IPS-18a (cell line): ENCODE data around the gene IPCEF1.
"Not testable (repeated sequence)": the region's sequence is repeated elsewhere in the genome, so short reads cannot be mapped to it uniquely, and the experiment has no call there.

Experiments used
- H3K27ac ChIP-seq: one replicate; pipeline ENCODE4 v1.5.1; 2013; ENCODE audit warnings: low read length
- H3K27me3 ChIP-seq: one replicate; pipeline ENCODE4 v1.6.1; 2013; ENCODE audit warnings: mild to moderate bottlenecking, low read length; ENCODE audit not compliant: control insufficient read depth, insufficient read depth
- H3K36me3 ChIP-seq: one replicate; pipeline ENCODE4 v1.6.1; 2013; ENCODE audit warnings: low read depth, low read length; ENCODE audit not compliant: control insufficient read depth
- H3K4me1 ChIP-seq: one replicate; pipeline ENCODE4 v1.6.1; 2013; ENCODE audit warnings: low read depth, low read length; ENCODE audit not compliant: control insufficient read depth
- H3K4me3 ChIP-seq: one replicate; pipeline ENCODE4 v1.5.1; 2013; ENCODE audit warnings: low read length
- H3K9ac ChIP-seq: one replicate; pipeline ENCODE4 v1.6.1; 2013; ENCODE audit warnings: mild to moderate bottlenecking, low read length, moderate library complexity
- H3K9me3 ChIP-seq: one replicate; pipeline ENCODE4 v1.6.1; 2013; ENCODE audit warnings: low read depth, low read length; ENCODE audit not compliant: control insufficient read depth

IPCEF1 gene

GRCh38 chr6:154352898-154353585, 3.6 kb downstream of the IPCEF1 start:
- H3K4me1 ChIP-seq: no peaks in the 10 kb centered on the region
- no peaks in the 10 kb centered on the region for H3K9me3 ChIP-seq
- H3K27ac ChIP-seq: no peak overlapping the region
- no peak overlapping the region for H3K4me3 ChIP-seq
- no peaks in the 10 kb centered on the region for H3K36me3 ChIP-seq
- no peaks in the 10 kb centered on the region for H3K27me3 ChIP-seq
- H3K9ac ChIP-seq: no peak overlapping the region

- H3K27ac ChIP-seq: no peak overlapping the region
- no peak overlapping the region for H3K4me3 ChIP-seq
- H3K27me3 ChIP-seq: no peaks in the 10 kb centered on the region
- no peaks in the 10 kb centered on the region for H3K36me3 ChIP-seq
- H3K4me1 ChIP-seq: no peaks in the 10 kb centered on the region
- no peak overlapping the region for H3K9ac ChIP-seq
- H3K9me3 ChIP-seq: no peaks in the 10 kb centered on the region
These were observed 6.3 kb downstream of the IPCEF1 start for GRCh38 chr6:154350293-154350692.

- H3K4me3 ChIP-seq: no peak overlapping the region
- H3K9ac ChIP-seq: no peak overlapping the region
- no peaks in the 10 kb centered on the region for H3K9me3 ChIP-seq
- no peak overlapping the region for H3K27ac ChIP-seq
- no peaks in the 10 kb centered on the region for H3K4me1 ChIP-seq
- H3K36me3 ChIP-seq: no peaks in the 10 kb centered on the region
- H3K27me3 ChIP-seq: no peaks in the 10 kb centered on the region
These were observed 8.6 kb downstream of the IPCEF1 start for GRCh38 chr6:154347981-154348380.

GRCh38 chr6:154345811-154346210, 10.8 kb downstream of the IPCEF1 start:
- H3K4me1 ChIP-seq: peaks cover 5% of the 10 kb centered on the region
- H3K9ac ChIP-seq: no peak overlapping the region
- H3K4me3 ChIP-seq: no peak overlapping the region
- H3K9me3 ChIP-seq: no peaks in the 10 kb centered on the region
- H3K36me3 ChIP-seq: no peaks in the 10 kb centered on the region
- H3K27me3 ChIP-seq: no peaks in the 10 kb centered on the region
- H3K27ac ChIP-seq: no peak overlapping the region

- Histone ChIP-seq H3K9me3 (no peaks in the 10 kb centered on the region), H3K9ac (no peak overlapping the region), H3K27me3 (no peaks in the 10 kb centered on the region), H3K27ac (no peak overlapping the region), H3K4me3 (no peak overlapping the region), H3K36me3 (no peaks in the 10 kb centered on the region), H3K4me1 (peaks cover 5% of the 10 kb centered on the region)
These were observed 12.9 kb downstream of the IPCEF1 start for GRCh38 chr6:154343473-154344308.

GRCh38 chr6:154341871-154342270, 14.7 kb downstream of the IPCEF1 start:
- H3K9ac ChIP-seq: no peak overlapping the region
- H3K4me1 ChIP-seq: peaks cover 5% of the 10 kb centered on the region
- H3K9me3 ChIP-seq: no peaks in the 10 kb centered on the region
- no peak overlapping the region for H3K4me3 ChIP-seq
- no peak overlapping the region for H3K27ac ChIP-seq
- H3K27me3 ChIP-seq: no peaks in the 10 kb centered on the region
- no peaks in the 10 kb centered on the region for H3K36me3 ChIP-seq

- Histone ChIP-seq H3K36me3 (no peaks in the 10 kb centered on the region), H3K9ac (no peak overlapping the region), H3K9me3 (no peaks in the 10 kb centered on the region)
These were observed 15.3 kb downstream of the IPCEF1 start for GRCh38 chr6:154341336-154341735.

GRCh38 chr6:154337406-154338005, 19.1 kb downstream of the IPCEF1 start:
- no peak overlapping the region for H3K9ac ChIP-seq
- H3K4me1 ChIP-seq: peaks cover 5% of the 10 kb centered on the region
- H3K27me3 ChIP-seq: no peaks in the 10 kb centered on the region
- H3K4me3 ChIP-seq: no peak overlapping the region
- H3K36me3 ChIP-seq: no peaks in the 10 kb centered on the region
- no peaks in the 10 kb centered on the region for H3K9me3 ChIP-seq
- H3K27ac ChIP-seq: no peak overlapping the region

More at GRCh38 chr6:154341336-154341735, 15.3 kb downstream of the IPCEF1 start:
- Histone ChIP-seq H3K27me3 (no peaks in the 10 kb centered on the region), H3K4me1 (peaks cover 5% of the 10 kb centered on the region), H3K4me3 (no peak overlapping the region), H3K27ac (no peak overlapping the region)

- H3K9me3 ChIP-seq, H3K27me3 ChIP-seq, H3K36me3 ChIP-seq, H3K9ac ChIP-seq, H3K4me1 ChIP-seq, H3K4me3 ChIP-seq, H3K27ac ChIP-seq: not testable (repeated sequence)
These were observed 22.5 kb downstream of the IPCEF1 start for GRCh38 chr6:154334147-154334546.

GRCh38 chr6:154331750-154332149, 24.9 kb downstream of the IPCEF1 start:
- Histone ChIP-seq H3K4me1 (peaks cover 3% of the 10 kb centered on the region), H3K36me3 (no peaks in the 10 kb centered on the region)

GRCh38 chr6:154329350-154330170, 27.0 kb downstream of the IPCEF1 start:
- H3K36me3 ChIP-seq: no peaks in the 10 kb centered on the region
- peaks cover 3% of the 10 kb centered on the region for H3K4me1 ChIP-seq
- no peak overlapping the region for H3K9ac ChIP-seq
- H3K4me3 ChIP-seq: no peak overlapping the region
- no peak overlapping the region for H3K27ac ChIP-seq
- H3K9me3 ChIP-seq: no peaks in the 10 kb centered on the region
- H3K27me3 ChIP-seq: no peaks in the 10 kb centered on the region

More at GRCh38 chr6:154331750-154332149, 24.9 kb downstream of the IPCEF1 start:
- no peaks in the 10 kb centered on the region for H3K9me3 ChIP-seq
- H3K4me3 ChIP-seq: no peak overlapping the region
- H3K27me3 ChIP-seq: no peaks in the 10 kb centered on the region
- H3K27ac ChIP-seq: no peak overlapping the region
- H3K9ac ChIP-seq: no peak overlapping the region
